Tibial nerve (tissue), 4 donors: ENCODE results near the gene CDKN2B-AS1. TPM values are rescaled to one million over a fixed set of nuclear protein-coding genes. Genes with fewer than 3 reads are reported as not detected.

Experiments
- DNase-seq, 2 donors: peaks; one replicate each; pipeline ENCODE4 v3.0.0-alpha.2; 2019; ENCODE audit warnings: low spot score in 2 of 2
- H3K27ac ChIP-seq, 4 donors: fragments of 200-600 bp; sonication (generic) in 3 of 4; one replicate each; pipeline ENCODE4 v1.5.1; 2017 to 2019; ENCODE audit warnings: mild to moderate bottlenecking in 1 of 4
- H3K27me3 ChIP-seq, 2 donors: fragments of 200-600 bp; sonication (generic) in 1 of 2; one replicate each; pipeline versions ENCODE4 v1.5.1 to v1.6.0; 2017 to 2019
- H3K36me3 ChIP-seq, 3 donors: fragments of 200-600 bp; sonication (generic); one replicate each; pipeline ENCODE4 v1.5.1; 2018 to 2019
- H3K4me1 ChIP-seq, 4 donors: fragments of 200-600 bp; sonication (generic) in 3 of 4; one replicate each; pipeline ENCODE4 v1.5.1; 2017 to 2019
- H3K4me3 ChIP-seq, 4 donors: fragments of 200-600 bp; sonication (generic) in 3 of 4; one replicate each; pipeline ENCODE4 v1.5.1; 2017 to 2019; ENCODE audit warnings: mild to moderate bottlenecking in 1 of 4, moderate library complexity in 1 of 4
- H3K9me3 ChIP-seq, 4 donors: fragments of 200-600 bp; sonication (generic) in 3 of 4; one replicate each; pipeline ENCODE4 v1.5.1; 2017 to 2019
- EP300 ChIP-seq, 2 donors: sonication (generic); formaldehyde crosslinking; IDR thresholded peaks; one replicate each; pipeline ENCODE4 v1.6.1; 2017; ENCODE audit warnings: antibody characterized with exemption in 2 of 2, mild to moderate bottlenecking in 1 of 2
- POLR2A ChIP-seq, 2 donors: fragments of 450-650 bp; IDR thresholded peaks; one replicate each; pipeline ENCODE4 v1.6.1; 2017; ENCODE audit warnings: antibody characterized with exemption in 2 of 2, mild to moderate bottlenecking in 2 of 2, moderate library complexity in 2 of 2
- WGBS, 2 donors: methylation state at CpG; one replicate each; pipeline ENCODE4 v1.1.5; 2018; 5-methylcytosine and 5-hydroxymethylcytosine counted together
- total RNA-seq, 4 donors: library from RNA; depleted of rRNA; stranded (reverse); fragments of >200 nt; gene quantifications; one replicate each; pipeline ENCODE4 v1.1.0, GENCODE V29; 2016
- TF ChIP-seq, protein P1 (sequence below), 5 experiments: fragments of 200-600 bp in 3 of 5; fragments of 450-650 bp in 2 of 5; sonication (generic) in 3 of 5; IDR thresholded peaks; one replicate each; pipeline ENCODE4 v1.5.1; 2016 to 2019; ENCODE audit warnings: antibody characterized with exemption in 5 of 5, mild to moderate bottlenecking in 3 of 5, moderate library complexity in 2 of 5

The CDKN2B-AS1 gene
- total RNA-seq, 4 donors from 2014 or later = 0.59 to 1.5 (median 0.90) TPM; not detected in 1

DNA sequence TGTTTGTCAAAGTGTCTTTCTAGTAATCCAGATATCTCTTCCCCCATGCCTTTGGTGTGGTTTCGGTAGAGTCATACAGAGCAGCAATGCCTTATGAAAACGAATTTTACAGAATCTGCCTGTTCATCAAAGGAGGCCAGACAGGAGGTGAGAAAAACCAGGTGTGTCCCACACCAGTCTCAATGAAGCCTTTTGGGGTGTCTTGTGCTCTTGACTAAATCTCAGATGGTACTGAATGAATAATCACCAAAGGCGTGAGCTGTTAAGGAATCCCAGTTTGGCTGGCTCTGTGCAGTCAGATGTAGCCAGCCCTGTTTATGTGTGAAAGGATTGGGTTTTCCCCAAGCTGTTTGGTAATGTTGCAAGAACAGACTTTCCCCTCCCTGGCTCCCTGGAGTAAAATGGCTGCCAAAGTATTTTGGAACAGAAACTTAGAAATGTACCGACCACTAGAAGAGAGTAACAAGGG is 85.3 kb downstream of the CDKN2B-AS1 start:
- no peaks in the 10 kb centered on the region for H3K9me3 ChIP-seq
- no peaks in the 10 kb centered on the region for H3K36me3 ChIP-seq

DNA sequence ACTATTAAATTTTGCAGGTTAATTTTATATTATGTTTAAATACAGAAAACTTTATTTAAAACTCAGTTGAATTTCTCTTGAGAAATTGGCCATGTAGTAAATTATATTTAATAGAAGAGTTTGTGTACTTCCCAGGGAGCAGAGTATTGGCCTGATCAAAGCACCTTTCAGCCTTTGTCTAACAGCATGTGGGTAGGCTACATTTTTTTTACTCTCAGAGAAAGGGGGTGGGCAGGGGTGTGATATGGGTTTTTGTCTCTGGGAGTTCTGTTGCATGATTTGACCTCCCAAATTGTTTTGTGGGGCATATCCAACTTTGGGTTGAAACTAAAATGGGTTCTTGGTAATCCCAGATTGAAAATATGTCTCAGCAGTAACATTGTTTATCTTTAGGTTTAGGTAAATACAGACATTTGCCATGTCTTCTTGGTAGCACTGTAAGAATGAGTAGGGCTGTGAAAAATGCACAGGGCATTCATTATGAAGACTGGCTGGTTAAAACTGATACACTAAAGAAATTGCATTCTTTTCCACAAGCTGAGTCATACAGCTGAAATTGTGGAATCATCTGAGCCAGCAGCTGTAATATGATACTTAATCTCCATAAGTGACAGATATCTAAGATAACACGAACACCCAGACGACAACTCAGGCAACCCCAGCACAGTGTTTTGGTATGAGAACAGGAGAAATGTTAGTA is 89.9 kb downstream of the CDKN2B-AS1 start:
- H3K4me3 ChIP-seq = no peak overlapping the region
- 6 to 7% methylated on average over 2 of the region's 2 CpGs for WGBS, 2 donors
- TF ChIP-seq POLR2A (IDR thresholded peaks at IDR 0.05) (no peak), EP300 (IDR thresholded peaks at IDR 0.05) (no peak)
- TF ChIP-seq, protein P1, sequence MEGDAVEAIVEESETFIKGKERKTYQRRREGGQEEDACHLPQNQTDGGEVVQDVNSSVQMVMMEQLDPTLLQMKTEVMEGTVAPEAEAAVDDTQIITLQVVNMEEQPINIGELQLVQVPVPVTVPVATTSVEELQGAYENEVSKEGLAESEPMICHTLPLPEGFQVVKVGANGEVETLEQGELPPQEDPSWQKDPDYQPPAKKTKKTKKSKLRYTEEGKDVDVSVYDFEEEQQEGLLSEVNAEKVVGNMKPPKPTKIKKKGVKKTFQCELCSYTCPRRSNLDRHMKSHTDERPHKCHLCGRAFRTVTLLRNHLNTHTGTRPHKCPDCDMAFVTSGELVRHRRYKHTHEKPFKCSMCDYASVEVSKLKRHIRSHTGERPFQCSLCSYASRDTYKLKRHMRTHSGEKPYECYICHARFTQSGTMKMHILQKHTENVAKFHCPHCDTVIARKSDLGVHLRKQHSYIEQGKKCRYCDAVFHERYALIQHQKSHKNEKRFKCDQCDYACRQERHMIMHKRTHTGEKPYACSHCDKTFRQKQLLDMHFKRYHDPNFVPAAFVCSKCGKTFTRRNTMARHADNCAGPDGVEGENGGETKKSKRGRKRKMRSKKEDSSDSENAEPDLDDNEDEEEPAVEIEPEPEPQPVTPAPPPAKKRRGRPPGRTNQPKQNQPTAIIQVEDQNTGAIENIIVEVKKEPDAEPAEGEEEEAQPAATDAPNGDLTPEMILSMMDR (IDR thresholded peaks at IDR 0.05) = no peak
- no peaks in the 10 kb centered on the region for H3K36me3 ChIP-seq
- H3K27me3 ChIP-seq = no peaks in the 10 kb centered on the region
- no peak for DNase-seq
- H3K4me1 ChIP-seq = peaks cover 0 to 19% (median 6%) of the 10 kb centered on the region in 4 donors
- H3K9me3 ChIP-seq = no peaks in the 10 kb centered on the region
- H3K27ac ChIP-seq = no peak overlapping the region

More for the DNA sequence above, 85.3 kb downstream of the CDKN2B-AS1 start:
- 47 to 49% methylated on average over 4 of the region's 4 CpGs for WGBS, 2 donors
- H3K27me3 ChIP-seq = no peaks in the 10 kb centered on the region
- no peak overlapping the region for H3K4me3 ChIP-seq
- H3K27ac ChIP-seq = peak overlapping the region; percentile 35 to 84 (median 70)
- H3K4me1 ChIP-seq = peaks cover 0 to 26% (median 7%) of the 10 kb centered on the region in 4 donors
- TF ChIP-seq POLR2A (IDR thresholded peaks at IDR 0.05) (no peak), EP300 (IDR thresholded peaks at IDR 0.05) (peak in 1 of 2 donors; percentile 91)
- TF ChIP-seq, protein P1 (IDR thresholded peaks at IDR 0.05) = peak in 1 of 5 experiments; percentile 7
- peak; percentile 45 to 80 for DNase-seq

DNA sequence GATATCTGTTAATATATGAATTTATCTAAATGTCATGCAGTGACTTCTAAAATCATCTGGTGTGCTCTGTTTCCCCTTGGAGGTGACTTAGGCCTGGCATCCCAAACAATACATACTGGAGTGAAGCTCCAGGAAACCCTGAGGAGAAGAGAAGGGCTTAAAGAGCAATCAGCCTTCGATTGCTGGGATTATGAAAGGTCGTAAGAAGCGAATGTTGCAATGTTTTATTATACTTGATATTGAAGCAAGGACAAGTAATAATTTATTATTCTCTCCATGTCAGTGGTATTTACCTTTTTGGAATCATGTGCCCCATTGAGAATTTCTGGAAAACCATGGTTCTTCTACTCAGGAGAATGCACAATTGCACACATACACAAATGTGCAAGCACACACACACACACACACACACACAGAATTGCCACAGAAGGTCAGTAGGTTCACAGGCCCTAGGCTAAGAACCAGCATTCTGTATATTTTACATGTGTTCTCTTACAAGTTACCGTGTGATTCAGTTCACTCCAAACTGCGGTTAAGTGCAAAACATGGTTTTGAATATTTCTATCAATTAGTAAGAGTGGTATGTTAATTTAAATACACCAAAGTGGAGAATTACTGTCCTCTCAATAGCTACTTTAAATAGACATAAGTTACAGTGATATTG is 93.6 kb downstream of the CDKN2B-AS1 start:
- Histone ChIP-seq H3K4me1 (peaks cover 0 to 5% (median 0%) of the 10 kb centered on the region in 4 donors), H3K9me3 (no peaks in the 10 kb centered on the region), H3K4me3 (no peak overlapping the region), H3K36me3 (no peaks in the 10 kb centered on the region), H3K27me3 (no peaks in the 10 kb centered on the region), H3K27ac (no peak overlapping the region)
- 63 to 84% methylated on average over 5 of the region's 5 CpGs for WGBS, 2 donors
- no peak for DNase-seq
- TF ChIP-seq, protein P1 (IDR thresholded peaks at IDR 0.05) = no peak
- TF ChIP-seq EP300 (IDR thresholded peaks at IDR 0.05) (no peak), POLR2A (IDR thresholded peaks at IDR 0.05) (no peak)

DNA sequence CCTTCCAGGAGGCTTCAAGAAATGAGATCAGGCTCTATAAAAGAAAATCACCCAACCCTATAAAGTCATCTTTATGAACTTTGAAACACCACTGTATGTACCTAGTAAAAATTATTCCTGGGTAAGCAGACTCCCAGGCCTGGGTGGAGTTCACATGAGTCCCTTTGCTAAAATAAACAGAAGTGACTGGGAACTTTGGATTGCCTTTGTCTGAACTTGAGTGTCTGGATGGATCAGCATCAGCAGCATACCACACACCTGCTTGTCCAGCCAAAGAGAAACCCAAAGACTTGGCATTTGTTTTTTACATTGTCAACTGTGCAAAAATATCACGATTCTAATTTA is 94.1 kb downstream of the CDKN2B-AS1 start:
- no peak for DNase-seq
- H3K36me3 ChIP-seq = no peaks in the 10 kb centered on the region
- 87 to 93% methylated on average over 1 of the region's 1 CpG for WGBS, 2 donors

More for the DNA sequence above, 94.1 kb downstream of the CDKN2B-AS1 start:
- Histone ChIP-seq H3K4me3 (no peak overlapping the region), H3K4me1 (peaks cover 0 to 5% (median 0%) of the 10 kb centered on the region in 4 donors), H3K9me3 (no peaks in the 10 kb centered on the region), H3K27ac (no peak overlapping the region), H3K27me3 (no peaks in the 10 kb centered on the region)
- TF ChIP-seq POLR2A (IDR thresholded peaks at IDR 0.05) = no peak
- TF ChIP-seq, protein P1 (IDR thresholded peaks at IDR 0.05) = no peak
- no peak for TF ChIP-seq EP300 (IDR thresholded peaks at IDR 0.05)
